Transverse colon (tissue), 4 donors: Measurements from ENCODE around the gene ZNF609. TPM values are rescaled to one million over a fixed set of nuclear protein-coding genes. Genes with fewer than 3 reads are reported as not detected.

Experiments used
- DNase-seq: peaks from one replicate; pipeline ENCODE4 v3.0.0-alpha.2; 2019
- H3K27ac ChIP-seq, 4 donors: fragments of 200-600 bp; sonication (generic); 2 replicates each; pipeline ENCODE4 v1.5.1; 2016 to 2018; ENCODE audit warnings: inconsistent platforms in 4 of 4
- H3K27me3 ChIP-seq: fragments of 200-600 bp; sonication (generic); 2 replicates; pipeline ENCODE4 v1.5.1; 2017; ENCODE audit warnings: inconsistent platforms
- H3K36me3 ChIP-seq, 4 donors: fragments of 200-600 bp; sonication (generic); 2 replicates each; pipeline ENCODE4 v1.5.1; 2017 to 2019; ENCODE audit warnings: inconsistent platforms in 4 of 4
- H3K4me1 ChIP-seq, 4 donors: fragments of 200-600 bp; sonication (generic); 2 replicates each; pipeline ENCODE4 v1.5.1; 2017 to 2020; ENCODE audit warnings: inconsistent platforms in 4 of 4
- H3K4me3 ChIP-seq, 4 donors: fragments of 200-600 bp; sonication (generic); 1 replicate in 1 of 4; 2 replicates in 3 of 4; pipeline versions ENCODE4 v1.5.1 to v1.6.1; 2017 to 2019; ENCODE audit warnings: inconsistent platforms in 4 of 4
- H3K9me3 ChIP-seq, 2 donors: fragments of 200-600 bp; sonication (generic); 2 replicates each; pipeline ENCODE4 v1.5.1; 2017 to 2019; ENCODE audit warnings: inconsistent platforms in 2 of 2
- EP300 ChIP-seq: sonication (generic); formaldehyde crosslinking; IDR thresholded peaks from one replicate; pipeline ENCODE4 v1.6.1; 2017; ENCODE audit warnings: antibody characterized with exemption, low read depth
- POLR2A ChIP-seq: fragments of 450-650 bp; IDR thresholded peaks from one replicate; pipeline ENCODE4 v1.6.1; 2016; ENCODE audit warnings: antibody characterized with exemption, mild to moderate bottlenecking, moderate library complexity
- POLR2AphosphoS5 ChIP-seq, 3 donors: sonication (generic); formaldehyde crosslinking; IDR thresholded peaks; one replicate each; pipeline ENCODE4 v1.6.1; 2016; ENCODE audit warnings: antibody characterized with exemption in 3 of 3
- WGBS, 2 donors: methylation state at CpG; one replicate each; pipeline ENCODE4 v1.1.5; 2018; ENCODE audit warnings: low coverage in 1 of 2; 5-methylcytosine and 5-hydroxymethylcytosine counted together
- in situ Hi-C, 4 donors: fragments of 200-750 bp; cut with MboI; loops; one replicate each; pipeline versions ENCODE4 v1.15.0 to v1.15.1; 2017; ENCODE audit warnings: low sequenced_read_pairs in 3 of 4, low pct_ligation_motif_present in 1 of 4, low pct_unique_long_range_greater_than_20kb in 1 of 4
- intact Hi-C: fragments of 100-400 bp; cut with DNase I; formaldehyde crosslinking; loops from one replicate; pipeline ENCODE4 v1.15.1; 2023; ENCODE audit warnings: low total_unique reads
- total RNA-seq, 4 donors: library from RNA; depleted of rRNA; stranded (reverse); fragments of >200 nt; gene quantifications; one replicate each; pipeline ENCODE4 v1.1.0, GENCODE V29; 2016
- TF ChIP-seq, protein P1 (sequence below), 5 experiments: fragments of 200-600 bp in 3 of 5; fragments of 450-650 bp in 2 of 5; sonication (generic) in 3 of 5; IDR thresholded peaks; 1 replicate in 2 of 5; 2 replicates in 3 of 5; pipeline ENCODE4 v1.5.1; 2016 to 2017; ENCODE audit warnings: antibody characterized with exemption in 5 of 5, inconsistent platforms in 3 of 5, mild to moderate bottlenecking in 2 of 5, moderate library complexity in 1 of 5

ZNF609 gene
- total RNA-seq, 4 donors from 2014 or later: 16.1 to 34.8 (median 28.2) TPM

DNA sequence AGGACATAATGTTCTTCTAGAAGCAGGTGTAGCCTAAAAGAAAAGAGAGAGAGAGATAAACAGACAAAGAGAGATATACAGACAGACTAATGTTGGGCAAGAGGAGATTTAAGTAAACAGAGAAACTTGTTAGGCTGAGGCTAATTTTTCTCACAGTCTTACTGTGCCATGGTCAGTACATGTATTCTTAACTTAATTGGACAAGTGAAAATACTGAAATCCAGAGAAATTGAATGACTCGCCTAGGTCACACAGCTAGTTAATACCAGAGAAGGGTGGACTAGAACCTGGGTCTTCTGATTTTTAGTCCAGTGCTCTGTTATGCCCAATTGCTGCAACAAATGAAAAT, 6.7 kb upstream of the ZNF609 start:
- H3K4me1 ChIP-seq: peaks cover 0 to 36% (median 12%) of the 10 kb centered on the region in 4 donors
- H3K27me3 ChIP-seq: no peaks in the 10 kb centered on the region
- no peak for TF ChIP-seq POLR2A
- no peak for TF ChIP-seq EP300
- DNase-seq: no peak
- peak overlapping the region in 1 of 4 donors; percentile 0 for H3K27ac ChIP-seq
- H3K4me3 ChIP-seq: no peak overlapping the region
- peaks cover 0 to 3% (median 0%) of the 10 kb centered on the region in 4 donors for H3K36me3 ChIP-seq
- no peaks in the 10 kb centered on the region for H3K9me3 ChIP-seq
- WGBS, 2 donors: 93 to 100% methylated on average over 1 of the region's 1 CpG
- in situ Hi-C loops: no loop called here
- intact Hi-C loops: no loop called here

DNA sequence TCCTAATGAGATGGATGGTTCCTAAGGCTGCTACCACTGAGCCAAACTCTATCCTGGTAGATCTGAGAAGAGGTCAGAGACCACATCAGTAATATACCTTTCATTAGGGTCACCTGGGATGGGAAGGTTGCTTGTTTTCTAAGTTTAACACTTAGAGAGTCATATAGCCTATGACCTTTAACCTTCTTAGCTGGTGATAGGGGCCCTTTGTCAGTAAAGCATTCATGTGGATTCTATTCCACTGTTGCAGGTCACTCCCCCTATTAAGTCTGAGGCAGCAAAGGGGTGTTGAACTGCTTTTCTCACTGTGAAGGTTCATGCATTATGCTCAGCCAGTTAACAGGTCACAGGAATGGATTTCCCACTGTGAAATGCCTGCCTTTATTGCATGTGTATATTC, 6.1 kb upstream of the ZNF609 start:
- no peak overlapping the region for H3K4me3 ChIP-seq

DNA sequence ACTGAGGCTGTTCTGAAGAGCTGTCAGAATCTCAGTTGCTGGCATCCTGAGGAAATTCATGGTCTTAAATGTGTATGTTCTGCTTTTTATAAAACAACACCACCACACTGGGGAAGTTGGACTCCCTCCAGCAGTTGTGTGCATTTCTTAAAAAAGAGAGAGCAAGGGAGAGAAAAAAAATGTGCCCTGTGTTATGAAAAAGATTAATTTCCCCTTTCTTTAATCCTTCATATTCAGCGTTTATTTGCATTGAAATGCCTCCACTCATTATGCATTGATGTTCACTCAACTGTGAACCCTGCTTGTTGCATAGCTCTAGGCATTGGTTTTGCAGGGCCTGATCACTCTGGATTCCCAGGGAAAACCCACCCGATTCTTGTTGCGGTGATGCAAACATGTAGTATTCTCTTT, 4.4 kb upstream of the ZNF609 start:
- DNase-seq: peak; percentile 20
- H3K4me1 ChIP-seq: peaks cover 0 to 48% (median 17%) of the 10 kb centered on the region in 4 donors
- no peaks in the 10 kb centered on the region for H3K27me3 ChIP-seq

More for the DNA sequence above, 6.1 kb upstream of the ZNF609 start:
- DNase-seq: no peak
- in situ Hi-C loops: no loop called here
- H3K9me3 ChIP-seq: no peaks in the 10 kb centered on the region
- no peak overlapping the region for H3K27ac ChIP-seq
- H3K27me3 ChIP-seq: no peaks in the 10 kb centered on the region
- H3K36me3 ChIP-seq: no peaks in the 10 kb centered on the region
- TF ChIP-seq POLR2AphosphoS5 (IDR thresholded peaks at IDR 0.05) (no peak), EP300 (no peak), POLR2A (no peak)
- TF ChIP-seq, protein P1, sequence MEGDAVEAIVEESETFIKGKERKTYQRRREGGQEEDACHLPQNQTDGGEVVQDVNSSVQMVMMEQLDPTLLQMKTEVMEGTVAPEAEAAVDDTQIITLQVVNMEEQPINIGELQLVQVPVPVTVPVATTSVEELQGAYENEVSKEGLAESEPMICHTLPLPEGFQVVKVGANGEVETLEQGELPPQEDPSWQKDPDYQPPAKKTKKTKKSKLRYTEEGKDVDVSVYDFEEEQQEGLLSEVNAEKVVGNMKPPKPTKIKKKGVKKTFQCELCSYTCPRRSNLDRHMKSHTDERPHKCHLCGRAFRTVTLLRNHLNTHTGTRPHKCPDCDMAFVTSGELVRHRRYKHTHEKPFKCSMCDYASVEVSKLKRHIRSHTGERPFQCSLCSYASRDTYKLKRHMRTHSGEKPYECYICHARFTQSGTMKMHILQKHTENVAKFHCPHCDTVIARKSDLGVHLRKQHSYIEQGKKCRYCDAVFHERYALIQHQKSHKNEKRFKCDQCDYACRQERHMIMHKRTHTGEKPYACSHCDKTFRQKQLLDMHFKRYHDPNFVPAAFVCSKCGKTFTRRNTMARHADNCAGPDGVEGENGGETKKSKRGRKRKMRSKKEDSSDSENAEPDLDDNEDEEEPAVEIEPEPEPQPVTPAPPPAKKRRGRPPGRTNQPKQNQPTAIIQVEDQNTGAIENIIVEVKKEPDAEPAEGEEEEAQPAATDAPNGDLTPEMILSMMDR (IDR thresholded peaks at IDR 0.05): no peak
- intact Hi-C loops: no loop called here
- H3K4me1 ChIP-seq: peaks cover 0 to 38% (median 12%) of the 10 kb centered on the region in 4 donors

DNA sequence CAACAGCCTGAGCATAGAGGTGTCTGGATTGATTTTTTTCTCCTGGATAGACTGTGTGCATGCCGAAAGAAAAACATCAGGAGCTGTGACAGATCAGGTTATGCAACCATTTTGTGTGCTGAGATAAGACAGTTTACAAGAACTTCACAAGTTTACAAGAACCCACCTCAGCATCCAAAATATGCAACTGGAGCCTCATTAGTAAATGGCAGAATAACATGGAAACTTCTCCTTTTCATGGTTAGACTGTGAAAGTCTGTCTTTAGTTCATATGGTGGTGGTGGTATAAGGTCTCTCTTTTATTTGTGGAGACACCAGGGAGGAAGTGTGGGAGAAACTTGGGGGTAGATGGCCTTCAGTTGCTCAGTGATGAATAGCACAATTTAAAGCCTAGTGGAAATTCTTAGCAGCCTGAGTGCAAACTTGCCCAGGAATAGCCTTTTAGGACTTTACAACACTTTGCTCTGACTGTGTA, 3.7 kb upstream of the ZNF609 start:
- TF ChIP-seq, protein P1 (IDR thresholded peaks at IDR 0.05): no peak
- no peak for TF ChIP-seq EP300
- no peak for TF ChIP-seq POLR2AphosphoS5 (IDR thresholded peaks at IDR 0.05)
- no peak for TF ChIP-seq POLR2A
- Histone ChIP-seq H3K27ac (peak overlapping the region; percentile 19 to 51 (median 34)), H3K4me1 (peaks cover 1 to 51% (median 21%) of the 10 kb centered on the region in 4 donors), H3K4me3 (no peak overlapping the region), H3K36me3 (no peaks in the 10 kb centered on the region), H3K27me3 (no peaks in the 10 kb centered on the region), H3K9me3 (no peaks in the 10 kb centered on the region)
- intact Hi-C loops (no loop called here), in situ Hi-C loops (no loop called here)
- 50 to 79% methylated on average over 1 of the region's 1 CpG for WGBS, 2 donors
- no peak for DNase-seq

More for the DNA sequence above, 4.4 kb upstream of the ZNF609 start:
- no peak for TF ChIP-seq POLR2AphosphoS5 (IDR thresholded peaks at IDR 0.05)
- no peak for TF ChIP-seq POLR2A
- TF ChIP-seq EP300: no peak
- TF ChIP-seq, protein P1 (IDR thresholded peaks at IDR 0.05): no peak
- 50 to 70% methylated on average over 1 to 3 of the region's 3 CpGs for WGBS, 2 donors
- in situ Hi-C loops: no loop called here
- H3K27ac ChIP-seq: peak overlapping the region; percentile 19 to 51 (median 31)
- no peaks in the 10 kb centered on the region for H3K9me3 ChIP-seq
- H3K4me3 ChIP-seq: no peak overlapping the region
- H3K36me3 ChIP-seq: no peaks in the 10 kb centered on the region
- intact Hi-C loops: no loop called here
